HG03066 (cell line): Measurements from ENCODE around the gene TBXAS1.

ENCODE experiments used
- ATAC-seq: cut with Tn5 transposase; IDR thresholded peaks from one replicate; pipeline ENCODE4 v1.9.1; 2021; ENCODE audit warnings: low read depth; ENCODE audit not compliant: unreplicated experiment

Gene TBXAS1

GRCh38 chr7:140016540-140016939, 187.5 kb downstream of the TBXAS1 start:
- no peak for ATAC-seq

- ATAC-seq = no peak
Measured at GRCh38 chr7:140017034-140017433, 188.0 kb downstream of the TBXAS1 start.

DNA sequence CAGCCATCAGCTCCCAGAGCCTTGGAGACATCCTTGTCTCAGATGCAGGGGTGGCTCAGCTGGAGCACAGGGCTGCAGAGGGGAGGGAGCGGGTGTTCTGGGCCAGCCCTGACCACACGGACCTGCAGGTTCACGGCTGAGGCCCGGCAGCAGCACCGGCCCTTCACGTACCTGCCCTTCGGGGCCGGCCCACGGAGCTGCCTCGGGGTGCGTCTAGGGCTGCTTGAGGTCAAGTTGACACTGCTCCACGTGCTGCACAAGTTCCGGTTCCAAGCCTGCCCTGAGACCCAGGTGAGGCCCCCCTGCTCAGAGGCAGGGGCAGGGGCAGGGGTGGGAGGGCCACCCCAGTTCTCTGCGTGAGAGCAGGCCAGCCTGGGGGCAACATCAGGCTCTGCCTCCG, 188.5 kb downstream of the TBXAS1 start:
- no peak for ATAC-seq

DNA sequence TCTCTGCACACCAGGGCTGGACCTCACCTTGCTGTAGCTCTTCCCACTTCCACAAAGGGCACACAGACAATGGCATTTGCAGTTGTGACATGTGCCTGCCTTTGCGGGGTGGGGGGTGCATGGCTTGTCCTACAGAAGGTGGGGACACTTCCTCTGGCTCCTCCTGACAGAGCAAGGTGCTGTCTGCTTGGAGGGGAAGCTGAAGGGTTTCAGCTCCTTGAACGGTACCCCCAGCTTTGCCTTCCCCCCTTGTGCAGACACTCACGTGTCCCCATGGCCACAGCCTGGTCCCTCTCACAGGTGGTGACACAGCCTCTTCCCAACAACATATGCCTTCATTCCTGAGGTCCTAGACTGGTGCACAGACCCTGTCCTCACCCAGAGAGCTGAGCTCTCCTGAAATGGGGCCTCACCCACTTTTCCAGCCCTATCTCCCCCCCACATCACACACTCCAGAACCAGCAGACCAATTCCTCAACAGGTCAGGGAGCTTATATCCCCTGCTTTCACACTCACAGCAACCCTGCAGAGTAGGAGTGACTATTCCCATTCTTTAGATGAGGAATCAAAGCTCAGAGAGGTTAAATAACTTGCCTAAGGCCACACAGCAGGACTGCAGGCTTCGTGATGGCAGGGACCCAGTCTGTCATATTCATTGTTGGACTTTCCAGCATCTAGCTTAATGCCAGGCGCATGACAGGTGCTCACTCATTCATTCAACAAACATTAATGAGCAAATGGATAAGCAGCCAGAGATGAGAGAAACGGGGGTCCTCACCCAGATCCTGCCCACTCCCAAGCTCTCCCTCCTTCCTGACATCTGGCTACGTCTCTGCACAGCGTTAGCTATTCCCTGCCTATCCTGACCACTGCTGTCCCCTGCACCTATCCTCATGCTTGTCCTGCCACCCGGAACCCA, 189.3 kb downstream of the TBXAS1 start:
- no peak for ATAC-seq

GRCh38 chr7:140019172-140019571, 190.1 kb downstream of the TBXAS1 start:
- no peak for ATAC-seq

GRCh38 chr7:140019606-140020005, 190.5 kb downstream of the TBXAS1 start:
- ATAC-seq = no peak

DNA sequence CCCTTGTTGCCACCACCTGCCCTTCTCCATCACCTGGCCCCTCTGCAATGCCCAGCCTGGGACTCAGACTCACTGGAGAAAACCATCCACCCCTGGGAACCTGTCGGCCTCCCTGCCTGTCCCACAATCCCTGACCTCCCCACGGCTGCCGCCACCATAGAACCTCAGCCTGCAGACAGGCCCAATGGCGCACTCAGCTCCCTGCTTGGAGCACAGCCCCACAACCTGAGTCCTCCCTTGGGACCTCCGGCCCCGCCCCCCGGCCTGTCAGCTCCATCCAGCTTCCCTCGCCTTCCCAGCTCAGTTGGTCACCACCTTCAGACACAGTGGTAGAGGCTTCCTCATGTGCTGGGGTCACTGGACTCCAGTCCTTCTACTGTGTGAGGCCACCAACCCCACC, 192.5 kb downstream of the TBXAS1 start:
- ATAC-seq = no peak

GRCh38 chr7:140022582-140023211, 193.6 kb downstream of the TBXAS1 start:
- ATAC-seq = no peak

DNA sequence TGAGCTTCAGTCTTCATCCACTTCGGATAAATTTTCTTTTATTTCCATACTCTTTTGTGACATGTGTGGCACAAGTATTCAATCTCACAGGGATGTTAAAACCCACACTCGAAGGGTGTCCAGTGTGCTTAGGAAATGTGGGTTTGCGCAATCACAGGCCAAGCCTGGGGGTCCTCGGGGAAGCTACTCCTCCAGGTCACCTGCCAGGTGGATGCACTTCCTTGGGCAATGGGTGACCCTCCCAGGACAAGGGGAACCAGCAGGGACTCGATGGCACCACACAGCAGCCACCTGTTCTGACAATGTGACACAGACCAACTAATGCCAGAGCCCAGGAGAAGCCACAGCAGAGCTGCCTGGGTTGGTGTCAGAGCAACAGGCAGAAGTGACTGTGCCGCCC, 194.7 kb downstream of the TBXAS1 start:
- no peak for ATAC-seq

DNA sequence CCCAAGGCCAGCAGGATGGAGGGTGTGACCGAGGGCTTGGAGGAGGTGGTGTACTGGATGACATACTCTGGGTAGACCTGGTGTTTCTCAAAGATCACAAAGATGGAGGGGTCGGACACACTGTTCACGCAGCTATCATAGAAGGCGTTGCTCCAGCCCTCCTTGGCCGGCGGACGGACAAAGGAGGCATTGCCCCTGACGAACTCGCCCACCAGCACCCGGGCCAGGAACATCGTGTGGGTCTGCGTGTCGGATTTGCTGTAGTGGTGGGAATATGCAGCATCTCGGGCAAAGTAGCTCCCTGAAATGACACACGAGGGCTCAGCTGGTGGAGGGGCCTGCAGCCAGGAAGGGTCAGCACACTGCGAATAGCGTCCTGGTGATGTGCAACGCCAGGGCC, 195.5 kb downstream of the TBXAS1 start:
- no peak for ATAC-seq

GRCh38 chr7:140025241-140025640, 196.2 kb downstream of the TBXAS1 start:
- ATAC-seq = no peak

- no peak for ATAC-seq
Measured at GRCh38 chr7:140025814-140026433, 196.9 kb downstream of the TBXAS1 start.

GRCh38 chr7:140026935-140027334, 197.9 kb downstream of the TBXAS1 start:
- ATAC-seq = no peak

DNA sequence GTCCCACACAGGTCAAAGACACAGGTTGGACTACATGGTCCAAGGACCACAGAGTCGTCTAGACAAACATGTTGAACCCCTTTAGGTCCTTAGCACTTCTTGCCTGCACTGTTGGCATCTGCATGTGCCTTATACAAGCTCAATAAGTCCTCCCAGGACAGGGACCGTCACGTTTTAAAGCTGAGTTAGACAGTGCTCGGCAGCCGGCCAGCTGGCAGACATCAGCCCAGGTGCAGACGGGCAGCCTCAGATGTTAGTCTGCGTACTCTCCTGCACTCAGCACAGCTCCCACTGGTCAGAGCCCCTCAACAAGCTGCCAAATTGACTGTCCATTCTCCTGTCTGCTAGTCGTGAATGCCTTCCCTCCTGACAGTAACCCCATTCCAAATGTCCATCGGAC, 198.8 kb downstream of the TBXAS1 start:
- no peak for ATAC-seq

- ATAC-seq = no peak
Measured at GRCh38 chr7:140028311-140028710, 199.2 kb downstream of the TBXAS1 start.

DNA sequence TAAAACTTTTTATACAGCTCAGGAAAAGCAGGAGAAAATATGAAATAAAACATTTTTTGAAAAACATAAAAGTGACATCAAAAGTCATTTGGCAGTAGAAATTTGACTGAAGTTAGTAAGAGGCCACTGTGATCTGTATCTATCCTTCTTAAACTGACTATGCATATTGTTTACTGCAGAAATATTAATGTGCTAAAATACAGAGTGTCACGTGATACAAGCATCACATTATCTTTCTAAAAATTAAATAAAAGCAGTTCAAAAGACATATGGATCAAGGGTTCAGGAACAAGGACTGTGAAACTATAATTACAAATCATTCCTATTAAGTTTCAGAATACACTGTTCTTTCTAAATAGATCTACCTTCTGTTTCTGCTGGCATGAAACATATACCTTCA, 200.0 kb downstream of the TBXAS1 start:
- no peak for ATAC-seq

DNA sequence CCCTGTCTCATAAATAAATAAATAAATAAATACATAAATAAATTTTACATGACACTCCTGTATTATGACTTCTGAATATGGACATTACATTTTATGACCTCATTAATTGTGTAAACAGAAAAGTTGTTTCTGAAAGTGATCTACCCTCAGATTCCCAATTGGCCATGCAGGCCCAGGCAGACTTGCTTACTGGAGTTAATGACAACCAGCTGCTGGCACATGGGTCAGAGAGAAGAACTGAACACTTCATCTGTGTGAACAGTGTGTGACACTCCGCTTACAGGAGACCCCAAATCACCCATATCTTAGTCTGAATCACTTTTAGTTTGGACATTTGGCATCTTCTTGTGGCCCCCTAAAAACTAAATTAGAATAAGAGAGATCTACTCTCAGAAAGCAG, 202.3 kb downstream of the TBXAS1 start:
- no peak for ATAC-seq

- no peak for ATAC-seq
Measured at GRCh38 chr7:140033036-140033435, 204.0 kb downstream of the TBXAS1 start.

GRCh38 chr7:140033779-140034363, 204.8 kb downstream of the TBXAS1 start:
- ATAC-seq = no peak

DNA sequence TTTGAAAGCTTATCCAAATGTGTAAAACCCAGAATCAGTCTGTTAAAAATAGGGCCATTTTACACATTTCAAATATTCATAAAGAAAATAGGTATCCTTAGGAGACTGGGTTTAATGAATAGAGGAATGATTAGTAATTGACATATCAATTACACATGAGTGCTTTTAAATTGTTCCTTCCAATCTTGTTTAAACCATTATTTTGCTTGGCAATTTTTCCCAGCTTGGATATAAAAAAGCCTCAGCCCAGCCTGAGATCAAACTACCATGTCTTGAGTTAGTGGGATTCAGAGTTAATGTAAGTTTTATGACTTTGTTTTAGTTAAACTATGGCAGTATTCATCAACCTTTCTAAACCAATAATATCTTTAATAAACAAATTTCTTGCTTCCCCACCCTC, 205.4 kb downstream of the TBXAS1 start:
- ATAC-seq = no peak
